Measurements from ENCODE around the gene MEAK7. TPM values are rescaled to one million over a fixed set of nuclear protein-coding genes. Genes with fewer than 3 reads are reported as not detected.

Gene MEAK7
- total RNA-seq, 1 donor from 2014 or later, result 18.4 TPM

DNA sequence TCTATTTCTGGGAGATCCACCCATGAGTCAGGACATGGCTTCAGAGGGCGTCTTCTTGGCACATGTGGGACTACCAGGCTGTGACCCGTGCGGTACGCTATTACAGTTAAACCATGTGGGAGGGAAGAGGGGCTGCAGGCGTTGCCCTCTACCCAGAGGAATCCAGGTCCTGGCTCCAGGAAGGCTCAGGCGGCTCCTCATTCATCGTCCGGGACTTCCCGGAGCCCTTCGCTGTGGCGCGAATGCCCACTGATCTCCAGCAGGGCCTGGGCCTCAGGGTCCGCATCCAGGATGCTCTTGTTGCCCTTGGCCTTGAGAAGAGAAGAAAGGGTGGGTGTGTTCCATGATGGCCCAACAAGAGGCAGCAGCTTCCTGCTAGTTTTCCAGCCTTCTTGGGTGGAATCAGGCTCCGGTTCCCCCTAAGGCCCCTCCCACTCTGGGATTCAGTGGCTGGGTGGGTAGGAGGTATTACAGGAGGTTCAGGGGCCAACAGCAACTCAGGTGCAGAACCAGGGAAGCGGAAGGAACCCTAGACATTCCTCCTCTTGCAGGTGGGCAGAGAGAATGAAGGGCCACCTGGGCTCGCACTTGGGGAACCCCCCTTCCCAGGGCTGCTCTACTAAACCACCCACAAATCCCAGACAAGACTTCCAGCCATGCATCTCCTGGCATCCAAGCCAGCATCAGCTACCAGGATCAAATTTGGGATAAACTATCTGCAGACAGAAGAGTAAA is 24.6 kb downstream of the MEAK7 start:
- no peak overlapping the region for H3K27ac ChIP-seq
- Mint-ChIP-seq H3K36me3 (peaks cover 20% of the 10 kb centered on the region), H3K4me1 (peaks cover 13% of the 10 kb centered on the region), H3K9me3 (peaks cover 3% of the 10 kb centered on the region), H3K4me3 (no peak overlapping the region), H3K27ac (no peak overlapping the region), H3K27me3 (ENCODE audit: insufficient read depth, low read depth) (no peaks in the 10 kb centered on the region)
- no peak for DNase-seq (ENCODE audit: low spot score)
- H3K79me2 ChIP-seq (ENCODE audit: low read depth), result no peaks in the 10 kb centered on the region
- H3K4me1 ChIP-seq, result no peaks in the 10 kb centered on the region
- H3K36me3 ChIP-seq, result no peaks in the 10 kb centered on the region
- H2AFZ ChIP-seq (replicated peaks), result no peak overlapping the region
- no peak overlapping the region for H3K9ac ChIP-seq
- TF ChIP-seq, protein P1, sequence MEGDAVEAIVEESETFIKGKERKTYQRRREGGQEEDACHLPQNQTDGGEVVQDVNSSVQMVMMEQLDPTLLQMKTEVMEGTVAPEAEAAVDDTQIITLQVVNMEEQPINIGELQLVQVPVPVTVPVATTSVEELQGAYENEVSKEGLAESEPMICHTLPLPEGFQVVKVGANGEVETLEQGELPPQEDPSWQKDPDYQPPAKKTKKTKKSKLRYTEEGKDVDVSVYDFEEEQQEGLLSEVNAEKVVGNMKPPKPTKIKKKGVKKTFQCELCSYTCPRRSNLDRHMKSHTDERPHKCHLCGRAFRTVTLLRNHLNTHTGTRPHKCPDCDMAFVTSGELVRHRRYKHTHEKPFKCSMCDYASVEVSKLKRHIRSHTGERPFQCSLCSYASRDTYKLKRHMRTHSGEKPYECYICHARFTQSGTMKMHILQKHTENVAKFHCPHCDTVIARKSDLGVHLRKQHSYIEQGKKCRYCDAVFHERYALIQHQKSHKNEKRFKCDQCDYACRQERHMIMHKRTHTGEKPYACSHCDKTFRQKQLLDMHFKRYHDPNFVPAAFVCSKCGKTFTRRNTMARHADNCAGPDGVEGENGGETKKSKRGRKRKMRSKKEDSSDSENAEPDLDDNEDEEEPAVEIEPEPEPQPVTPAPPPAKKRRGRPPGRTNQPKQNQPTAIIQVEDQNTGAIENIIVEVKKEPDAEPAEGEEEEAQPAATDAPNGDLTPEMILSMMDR (IDR thresholded peaks at IDR 0.05), result no peak
- TF ChIP-seq EZH2phosphoT487 (IDR thresholded peaks at IDR 0.05) (no peak), EZH2 (IDR thresholded peaks at IDR 0.05) (no peak)
- no peaks in the 10 kb centered on the region for H3K9me3 ChIP-seq (ENCODE audit: low read depth)
- H3K4me3 ChIP-seq, result no peak overlapping the region
- no peaks in the 10 kb centered on the region for H3F3A ChIP-seq (ENCODE audit: low read depth)
- H3K4me2 ChIP-seq, result no peak overlapping the region
- no peaks in the 10 kb centered on the region for H3K27me3 ChIP-seq
- no peaks in the 10 kb centered on the region for H4K20me1 ChIP-seq (ENCODE audit: low read depth)

DNA sequence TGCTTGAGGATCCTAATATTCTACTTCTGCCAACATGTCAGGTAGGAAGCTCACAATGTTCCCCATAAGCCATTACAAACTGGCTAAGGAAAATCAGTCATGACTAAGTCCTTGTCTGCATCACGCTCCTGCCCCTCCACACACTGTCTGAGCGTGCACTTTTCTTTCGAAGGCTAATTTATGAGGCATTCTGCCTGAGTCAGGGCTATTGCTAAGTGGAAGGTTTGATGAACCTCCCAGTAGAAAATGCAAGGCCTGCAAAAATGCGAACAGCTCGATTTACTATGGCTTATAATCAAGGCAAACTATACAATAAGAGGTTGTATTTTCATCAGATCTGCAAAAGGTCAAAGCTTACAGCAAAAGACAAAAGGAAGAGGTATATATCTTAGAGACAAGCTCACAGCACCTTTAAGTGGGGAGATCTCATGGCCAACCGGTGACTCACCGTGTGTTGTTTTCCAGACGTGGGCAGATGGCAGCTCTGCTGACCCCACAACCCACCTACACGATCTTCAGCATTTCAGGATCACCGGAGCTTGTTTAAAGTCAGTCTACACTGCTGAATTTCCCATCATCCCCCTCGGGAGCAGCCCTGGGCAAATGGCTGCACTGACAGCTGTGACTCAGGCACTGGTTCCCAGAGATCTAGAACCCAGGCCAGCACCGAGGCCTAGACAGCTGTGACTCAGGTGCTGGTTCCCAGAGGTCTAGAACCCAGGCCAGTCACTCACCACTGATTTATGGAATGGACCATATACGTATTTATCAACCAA is 26.1 kb downstream of the MEAK7 start:
- H3K27ac ChIP-seq, result no peak overlapping the region

DNA sequence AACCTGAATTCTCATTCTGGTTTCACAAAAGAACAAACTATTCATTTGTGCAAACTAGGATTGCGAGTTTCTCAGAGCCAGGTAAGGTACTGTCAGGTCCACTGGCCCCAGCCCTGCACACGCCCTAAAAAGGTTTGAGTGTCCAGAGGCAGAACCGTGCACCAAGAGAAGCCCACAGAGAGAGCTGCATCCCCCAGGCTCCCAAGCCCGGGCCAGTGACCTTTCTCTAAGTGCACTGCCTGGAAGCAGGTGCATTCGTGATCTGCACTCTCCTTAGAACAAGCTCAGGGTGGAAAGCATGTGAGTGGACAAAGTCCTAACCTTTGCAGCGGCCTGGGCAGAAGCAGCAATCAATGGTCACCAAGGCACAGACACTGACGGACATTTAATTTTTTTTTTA is 26.8 kb downstream of the MEAK7 start:
- no peaks in the 10 kb centered on the region for H3K36me3 ChIP-seq
- TF ChIP-seq EZH2phosphoT487 (IDR thresholded peaks at IDR 0.05), result no peak
- TF ChIP-seq EZH2 (IDR thresholded peaks at IDR 0.05), result no peak
- TF ChIP-seq, protein P1 (IDR thresholded peaks at IDR 0.05), result no peak
- DNase-seq (ENCODE audit: low spot score), result no peak
- no peak overlapping the region for H3K27ac ChIP-seq
- Mint-ChIP-seq H3K9me3 (peaks cover 9% of the 10 kb centered on the region), H3K4me3 (no peak overlapping the region), H3K27ac (no peak overlapping the region), H3K36me3 (peaks cover 32% of the 10 kb centered on the region), H3K4me1 (peaks cover 9% of the 10 kb centered on the region), H3K27me3 (ENCODE audit: insufficient read depth, low read depth) (no peaks in the 10 kb centered on the region)
- no peaks in the 10 kb centered on the region for H4K20me1 ChIP-seq (ENCODE audit: low read depth)
- H3K27me3 ChIP-seq, result no peaks in the 10 kb centered on the region
- no peaks in the 10 kb centered on the region for H3F3A ChIP-seq (ENCODE audit: low read depth)
- no peaks in the 10 kb centered on the region for H3K79me2 ChIP-seq (ENCODE audit: low read depth)
- H3K9ac ChIP-seq, result no peak overlapping the region
- no peak overlapping the region for H3K4me2 ChIP-seq
- no peak overlapping the region for H3K4me3 ChIP-seq
- no peak overlapping the region for H2AFZ ChIP-seq (replicated peaks)
- H3K9me3 ChIP-seq (ENCODE audit: low read depth), result no peaks in the 10 kb centered on the region
- no peaks in the 10 kb centered on the region for H3K4me1 ChIP-seq

More for the DNA sequence above, 26.1 kb downstream of the MEAK7 start:
- Histone ChIP-seq H3K36me3 (no peaks in the 10 kb centered on the region), H3K4me1 (no peaks in the 10 kb centered on the region), H3F3A (ENCODE audit: low read depth) (no peaks in the 10 kb centered on the region), H3K4me3 (no peak overlapping the region), H3K9ac (no peak overlapping the region), H3K4me2 (no peak overlapping the region), H3K27me3 (no peaks in the 10 kb centered on the region), H3K9me3 (ENCODE audit: low read depth) (no peaks in the 10 kb centered on the region), H4K20me1 (ENCODE audit: low read depth) (no peaks in the 10 kb centered on the region), H2AFZ (replicated peaks) (no peak overlapping the region), H3K79me2 (ENCODE audit: low read depth) (no peaks in the 10 kb centered on the region)
- TF ChIP-seq EZH2phosphoT487 (IDR thresholded peaks at IDR 0.05) (no peak), EZH2 (IDR thresholded peaks at IDR 0.05) (no peak)
- TF ChIP-seq, protein P1 (IDR thresholded peaks at IDR 0.05), result no peak
- no peak for DNase-seq (ENCODE audit: low spot score)
- H3K36me3 Mint-ChIP-seq, result peaks cover 29% of the 10 kb centered on the region
- H3K27ac Mint-ChIP-seq, result no peak overlapping the region
- H3K4me1 Mint-ChIP-seq, result peaks cover 9% of the 10 kb centered on the region
- H3K4me3 Mint-ChIP-seq, result no peak overlapping the region
- H3K27me3 Mint-ChIP-seq (ENCODE audit: insufficient read depth, low read depth), result no peaks in the 10 kb centered on the region
- H3K9me3 Mint-ChIP-seq, result peaks cover 6% of the 10 kb centered on the region

Measured in neural progenitor cell (in vitro differentiated cells).